ENCODE data around the gene TIPARP.

TIPARP gene

GRCh38 chr3:156680243-156680914 lies 6.0 kb downstream of the TIPARP start:
- peaks cover 69% of the 10 kb centered on the region for H3K4me1 ChIP-seq (ENCODE audit: insufficient read depth, low read length)
- H3K27ac ChIP-seq (ENCODE audit: low read depth, low read length), result no peak overlapping the region
- H3K36me3 ChIP-seq (ENCODE audit: insufficient read depth, low read length), result peaks cover 8% of the 10 kb centered on the region
- H3K9ac ChIP-seq (ENCODE audit: low read length), result no peak overlapping the region
- no peak overlapping the region for H3K4me3 ChIP-seq (ENCODE audit: low read depth in 1 of 2, low read length in 2 of 2)
- no peaks in the 10 kb centered on the region for H3K9me3 ChIP-seq (ENCODE audit: low read length)
- H3K27me3 ChIP-seq (ENCODE audit: control insufficient read depth in 1 of 2, insufficient read depth in 2 of 2, low read length in 2 of 2), result no peaks in the 10 kb centered on the region

- Histone ChIP-seq H3K27ac (ENCODE audit: low read depth, low read length) (no peak overlapping the region), H3K27me3 (ENCODE audit: control insufficient read depth in 1 of 2, insufficient read depth in 2 of 2, low read length in 2 of 2) (no peaks in the 10 kb centered on the region)
Measured at GRCh38 chr3:156681002-156681401, 6.6 kb downstream of the TIPARP start.

GRCh38 chr3:156682501-156682900 lies 8.1 kb downstream of the TIPARP start:
- Histone ChIP-seq H3K4me1 (ENCODE audit: insufficient read depth, low read length) (peaks cover 74% of the 10 kb centered on the region), H3K27me3 (ENCODE audit: control insufficient read depth in 1 of 2, insufficient read depth in 2 of 2, low read length in 2 of 2) (no peaks in the 10 kb centered on the region), H3K27ac (ENCODE audit: low read depth, low read length) (no peak overlapping the region), H3K9me3 (ENCODE audit: low read length) (no peaks in the 10 kb centered on the region), H3K4me3 (ENCODE audit: low read depth in 1 of 2, low read length in 2 of 2) (no peak overlapping the region), H3K9ac (ENCODE audit: low read length) (no peak overlapping the region), H3K36me3 (ENCODE audit: insufficient read depth, low read length) (peaks cover 8% of the 10 kb centered on the region)

More at GRCh38 chr3:156681002-156681401, 6.6 kb downstream of the TIPARP start:
- Histone ChIP-seq H3K36me3 (ENCODE audit: insufficient read depth, low read length) (peaks cover 8% of the 10 kb centered on the region), H3K4me3 (ENCODE audit: low read depth in 1 of 2, low read length in 2 of 2) (no peak overlapping the region), H3K9ac (ENCODE audit: low read length) (no peak overlapping the region), H3K9me3 (ENCODE audit: low read length) (no peaks in the 10 kb centered on the region), H3K4me1 (ENCODE audit: insufficient read depth, low read length) (peaks cover 76% of the 10 kb centered on the region)

GRCh38 chr3:156682963-156683362 lies 8.6 kb downstream of the TIPARP start:
- Histone ChIP-seq H3K4me1 (ENCODE audit: insufficient read depth, low read length) (peaks cover 76% of the 10 kb centered on the region), H3K9ac (ENCODE audit: low read length) (no peak overlapping the region), H3K9me3 (ENCODE audit: low read length) (no peaks in the 10 kb centered on the region), H3K27ac (ENCODE audit: low read depth, low read length) (no peak overlapping the region), H3K4me3 (ENCODE audit: low read depth in 1 of 2, low read length in 2 of 2) (no peak overlapping the region), H3K36me3 (ENCODE audit: insufficient read depth, low read length) (peaks cover 4% of the 10 kb centered on the region), H3K27me3 (ENCODE audit: control insufficient read depth in 1 of 2, insufficient read depth in 2 of 2, low read length in 2 of 2) (no peaks in the 10 kb centered on the region)

GRCh38 chr3:156685198-156685597 lies 10.8 kb downstream of the TIPARP start:
- Histone ChIP-seq H3K4me1 (ENCODE audit: insufficient read depth, low read length) (peaks cover 77% of the 10 kb centered on the region), H3K4me3 (ENCODE audit: low read depth in 1 of 2, low read length in 2 of 2) (no peak overlapping the region), H3K27me3 (ENCODE audit: control insufficient read depth in 1 of 2, insufficient read depth in 2 of 2, low read length in 2 of 2) (no peaks in the 10 kb centered on the region), H3K27ac (ENCODE audit: low read depth, low read length) (peak overlapping the region; percentile 15), H3K36me3 (ENCODE audit: insufficient read depth, low read length) (no peaks in the 10 kb centered on the region), H3K9ac (ENCODE audit: low read length) (no peak overlapping the region), H3K9me3 (ENCODE audit: low read length) (no peaks in the 10 kb centered on the region)

GRCh38 chr3:156685752-156686151 lies 11.4 kb downstream of the TIPARP start:
- Histone ChIP-seq H3K4me3 (ENCODE audit: low read depth in 1 of 2, low read length in 2 of 2) (peak overlapping the region in 1 of 2 donors; percentile 28), H3K36me3 (ENCODE audit: insufficient read depth, low read length) (no peaks in the 10 kb centered on the region), H3K27me3 (ENCODE audit: control insufficient read depth in 1 of 2, insufficient read depth in 2 of 2, low read length in 2 of 2) (no peaks in the 10 kb centered on the region), H3K27ac (ENCODE audit: low read depth, low read length) (no peak overlapping the region), H3K9me3 (ENCODE audit: low read length) (no peaks in the 10 kb centered on the region), H3K4me1 (ENCODE audit: insufficient read depth, low read length) (peaks cover 76% of the 10 kb centered on the region), H3K9ac (ENCODE audit: low read length) (no peak overlapping the region)

GRCh38 chr3:156687023-156687422 lies 12.6 kb downstream of the TIPARP start:
- Histone ChIP-seq H3K36me3 (ENCODE audit: insufficient read depth, low read length) (no peaks in the 10 kb centered on the region), H3K4me1 (ENCODE audit: insufficient read depth, low read length) (peaks cover 73% of the 10 kb centered on the region), H3K27ac (ENCODE audit: low read depth, low read length) (no peak overlapping the region), H3K4me3 (ENCODE audit: low read depth in 1 of 2, low read length in 2 of 2) (no peak overlapping the region), H3K9me3 (ENCODE audit: low read length) (no peaks in the 10 kb centered on the region), H3K27me3 (ENCODE audit: control insufficient read depth in 1 of 2, insufficient read depth in 2 of 2, low read length in 2 of 2) (no peaks in the 10 kb centered on the region), H3K9ac (ENCODE audit: low read length) (no peak overlapping the region)

GRCh38 chr3:156688632-156689452 lies 14.5 kb downstream of the TIPARP start:
- H3K9ac ChIP-seq (ENCODE audit: low read length), result no peak overlapping the region
- H3K27me3 ChIP-seq (ENCODE audit: control insufficient read depth in 1 of 2, insufficient read depth in 2 of 2, low read length in 2 of 2), result no peaks in the 10 kb centered on the region
- H3K4me3 ChIP-seq (ENCODE audit: low read depth in 1 of 2, low read length in 2 of 2), result no peak overlapping the region
- H3K4me1 ChIP-seq (ENCODE audit: insufficient read depth, low read length), result peaks cover 61% of the 10 kb centered on the region
- no peaks in the 10 kb centered on the region for H3K36me3 ChIP-seq (ENCODE audit: insufficient read depth, low read length)
- H3K9me3 ChIP-seq (ENCODE audit: low read length), result no peaks in the 10 kb centered on the region
- H3K27ac ChIP-seq (ENCODE audit: low read depth, low read length), result peak overlapping the region; percentile 48

- Histone ChIP-seq H3K9ac (ENCODE audit: low read length) (no peak overlapping the region), H3K27me3 (ENCODE audit: control insufficient read depth in 1 of 2, insufficient read depth in 2 of 2, low read length in 2 of 2) (no peaks in the 10 kb centered on the region), H3K9me3 (ENCODE audit: low read length) (no peaks in the 10 kb centered on the region), H3K4me3 (ENCODE audit: low read depth in 1 of 2, low read length in 2 of 2) (no peak overlapping the region), H3K36me3 (ENCODE audit: insufficient read depth, low read length) (no peaks in the 10 kb centered on the region), H3K4me1 (ENCODE audit: insufficient read depth, low read length) (peaks cover 55% of the 10 kb centered on the region), H3K27ac (ENCODE audit: low read depth, low read length) (no peak overlapping the region)
Measured at GRCh38 chr3:156689608-156690007, 15.2 kb downstream of the TIPARP start.

GRCh38 chr3:156691920-156692319 lies 17.5 kb downstream of the TIPARP start:
- Histone ChIP-seq H3K4me1 (ENCODE audit: insufficient read depth, low read length) (peaks cover 37% of the 10 kb centered on the region), H3K27me3 (ENCODE audit: control insufficient read depth in 1 of 2, insufficient read depth in 2 of 2, low read length in 2 of 2) (no peaks in the 10 kb centered on the region), H3K27ac (ENCODE audit: low read depth, low read length) (no peak overlapping the region), H3K4me3 (ENCODE audit: low read depth in 1 of 2, low read length in 2 of 2) (no peak overlapping the region), H3K36me3 (ENCODE audit: insufficient read depth, low read length) (peaks cover 17% of the 10 kb centered on the region), H3K9ac (ENCODE audit: low read length) (no peak overlapping the region), H3K9me3 (ENCODE audit: low read length) (no peaks in the 10 kb centered on the region)

- Histone ChIP-seq H3K4me1 (ENCODE audit: insufficient read depth, low read length) (peaks cover 24% of the 10 kb centered on the region), H3K4me3 (ENCODE audit: low read depth in 1 of 2, low read length in 2 of 2) (no peak overlapping the region)
Measured at GRCh38 chr3:156693166-156693565, 18.8 kb downstream of the TIPARP start.

More at GRCh38 chr3:156693166-156693565, 18.8 kb downstream of the TIPARP start:
- Histone ChIP-seq H3K36me3 (ENCODE audit: insufficient read depth, low read length) (peaks cover 27% of the 10 kb centered on the region), H3K27ac (ENCODE audit: low read depth, low read length) (no peak overlapping the region), H3K9me3 (ENCODE audit: low read length) (no peaks in the 10 kb centered on the region), H3K27me3 (ENCODE audit: control insufficient read depth in 1 of 2, insufficient read depth in 2 of 2, low read length in 2 of 2) (no peaks in the 10 kb centered on the region), H3K9ac (ENCODE audit: low read length) (no peak overlapping the region)

Measured in muscle layer of colon (tissue), 2 donors.